ENCODE data around the gene TMEM131.

The TMEM131 gene

DNA sequence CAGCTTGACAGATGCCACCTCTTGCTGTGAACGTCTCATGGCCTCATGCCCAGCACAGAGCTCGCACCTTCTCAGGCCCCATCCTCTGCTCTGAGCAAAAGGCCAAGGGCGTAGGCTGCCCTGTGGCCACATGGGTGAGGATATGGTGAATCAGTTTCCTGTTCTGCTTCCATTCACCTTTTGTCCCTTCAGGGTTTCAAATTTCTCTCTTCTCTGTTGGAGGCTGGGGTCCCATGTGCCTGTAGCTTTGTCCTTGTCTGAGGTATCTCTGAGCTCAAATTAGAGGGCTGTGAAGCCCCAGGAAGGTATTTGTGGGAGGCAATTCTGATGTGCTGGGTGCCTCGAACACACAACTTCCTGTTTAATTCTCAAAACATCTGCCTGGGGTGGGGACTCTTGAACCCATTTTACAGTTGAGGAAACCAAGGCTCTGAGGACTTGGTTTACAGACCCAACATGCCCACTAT lies 253.3 kb downstream of the TMEM131 start:
- TF ChIP-seq, protein P1, sequence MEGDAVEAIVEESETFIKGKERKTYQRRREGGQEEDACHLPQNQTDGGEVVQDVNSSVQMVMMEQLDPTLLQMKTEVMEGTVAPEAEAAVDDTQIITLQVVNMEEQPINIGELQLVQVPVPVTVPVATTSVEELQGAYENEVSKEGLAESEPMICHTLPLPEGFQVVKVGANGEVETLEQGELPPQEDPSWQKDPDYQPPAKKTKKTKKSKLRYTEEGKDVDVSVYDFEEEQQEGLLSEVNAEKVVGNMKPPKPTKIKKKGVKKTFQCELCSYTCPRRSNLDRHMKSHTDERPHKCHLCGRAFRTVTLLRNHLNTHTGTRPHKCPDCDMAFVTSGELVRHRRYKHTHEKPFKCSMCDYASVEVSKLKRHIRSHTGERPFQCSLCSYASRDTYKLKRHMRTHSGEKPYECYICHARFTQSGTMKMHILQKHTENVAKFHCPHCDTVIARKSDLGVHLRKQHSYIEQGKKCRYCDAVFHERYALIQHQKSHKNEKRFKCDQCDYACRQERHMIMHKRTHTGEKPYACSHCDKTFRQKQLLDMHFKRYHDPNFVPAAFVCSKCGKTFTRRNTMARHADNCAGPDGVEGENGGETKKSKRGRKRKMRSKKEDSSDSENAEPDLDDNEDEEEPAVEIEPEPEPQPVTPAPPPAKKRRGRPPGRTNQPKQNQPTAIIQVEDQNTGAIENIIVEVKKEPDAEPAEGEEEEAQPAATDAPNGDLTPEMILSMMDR (IDR thresholded peaks at IDR 0.05; ENCODE audit: low read depth, low read length): no peak
- no peak overlapping the region for H3K4me3 ChIP-seq (ENCODE audit: low read depth, low read length)
- no peak for DNase-seq (ENCODE audit: low read depth, low spot score)
- in situ Hi-C loops (cut with HindIII; ENCODE audit: low sequenced_read_pairs): no loop called here

DNA sequence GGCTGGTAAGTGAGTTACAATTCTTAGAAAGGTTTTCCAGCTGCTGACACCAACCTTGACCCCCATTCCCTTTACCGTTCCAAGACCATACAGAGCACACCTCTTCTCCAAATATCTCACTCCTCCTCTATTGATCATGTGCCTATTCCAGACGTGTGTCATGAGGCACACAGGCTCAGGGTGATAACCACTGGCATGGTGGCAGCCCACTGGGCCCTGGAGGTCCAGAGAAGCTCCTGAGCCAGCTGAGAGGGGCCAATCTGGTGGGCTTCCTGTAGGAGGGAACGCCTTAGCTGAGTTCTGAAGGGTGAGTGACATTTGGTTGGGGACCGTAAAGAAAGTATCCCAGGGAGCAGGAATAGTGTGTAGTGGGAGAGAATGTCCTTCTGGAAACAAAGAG lies 254.1 kb downstream of the TMEM131 start:
- TF ChIP-seq, protein P1 (IDR thresholded peaks at IDR 0.05; ENCODE audit: low read depth, low read length): no peak
- no peak for DNase-seq (ENCODE audit: low read depth, low spot score)
- in situ Hi-C loops (cut with HindIII; ENCODE audit: low sequenced_read_pairs): no loop called here
- H3K4me3 ChIP-seq (ENCODE audit: low read depth, low read length): no peak overlapping the region

DNA sequence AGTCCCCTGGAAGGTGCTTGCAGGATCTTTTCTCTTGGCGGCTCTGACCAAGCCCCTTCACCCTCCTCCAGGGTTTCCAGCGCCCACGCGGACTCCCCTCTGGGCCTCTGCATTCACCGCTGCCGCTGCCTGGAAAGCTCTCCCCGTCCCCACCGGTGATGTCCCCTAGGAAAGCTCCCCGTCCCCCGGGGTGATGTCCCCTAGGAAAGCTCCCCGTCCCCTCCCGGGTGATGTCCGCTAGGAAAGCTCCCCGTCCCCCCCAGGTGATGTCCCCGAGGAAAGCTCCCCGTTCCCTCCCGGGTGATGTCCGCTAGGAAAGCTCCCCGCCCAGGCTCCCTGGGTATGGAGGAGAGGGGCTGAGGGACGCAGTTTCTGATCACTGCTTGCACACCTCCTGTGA lies 254.5 kb downstream of the TMEM131 start:
- TF ChIP-seq, protein P1 (IDR thresholded peaks at IDR 0.05; ENCODE audit: low read depth, low read length): no peak
- DNase-seq (ENCODE audit: low read depth, low spot score): no peak
- in situ Hi-C loops (cut with HindIII; ENCODE audit: low sequenced_read_pairs): no loop called here
- H3K4me3 ChIP-seq (ENCODE audit: low read depth, low read length): no peak overlapping the region

DNA sequence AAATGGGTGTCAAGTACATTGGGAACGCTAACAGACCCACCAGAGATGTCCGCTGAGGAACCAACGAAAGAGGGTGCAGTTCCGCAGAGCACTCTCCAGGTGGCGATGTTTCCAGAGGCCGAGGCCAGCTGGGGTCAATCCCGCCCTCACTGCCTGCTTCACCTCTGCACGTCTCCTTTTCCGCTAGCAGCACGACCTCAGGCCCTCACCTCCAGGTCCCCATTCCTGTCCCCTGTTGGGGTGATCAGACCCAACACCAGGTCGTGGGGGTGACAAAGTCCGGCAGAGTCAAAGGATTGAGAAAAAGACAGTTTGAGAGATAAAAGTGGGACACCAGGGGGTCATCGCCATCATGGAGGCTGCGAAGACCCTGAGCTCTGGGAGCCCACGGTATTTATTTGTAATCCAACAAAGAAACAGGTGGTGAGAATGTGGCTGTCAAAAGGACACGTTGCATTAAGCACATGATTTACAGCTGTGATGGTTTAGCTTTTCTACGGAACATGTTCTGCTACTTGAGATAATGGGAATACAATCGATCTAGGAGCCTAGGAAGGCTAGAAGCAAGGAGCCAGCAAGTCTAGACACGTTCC lies 255.1 kb downstream of the TMEM131 start:
- TF ChIP-seq, protein P1 (IDR thresholded peaks at IDR 0.05; ENCODE audit: low read depth, low read length): peak; percentile 84
- no peak overlapping the region for H3K4me3 ChIP-seq (ENCODE audit: low read depth, low read length)
- in situ Hi-C loops (cut with HindIII; ENCODE audit: low sequenced_read_pairs): no loop called here
- DNase-seq (ENCODE audit: low read depth, low spot score): no peak

DNA sequence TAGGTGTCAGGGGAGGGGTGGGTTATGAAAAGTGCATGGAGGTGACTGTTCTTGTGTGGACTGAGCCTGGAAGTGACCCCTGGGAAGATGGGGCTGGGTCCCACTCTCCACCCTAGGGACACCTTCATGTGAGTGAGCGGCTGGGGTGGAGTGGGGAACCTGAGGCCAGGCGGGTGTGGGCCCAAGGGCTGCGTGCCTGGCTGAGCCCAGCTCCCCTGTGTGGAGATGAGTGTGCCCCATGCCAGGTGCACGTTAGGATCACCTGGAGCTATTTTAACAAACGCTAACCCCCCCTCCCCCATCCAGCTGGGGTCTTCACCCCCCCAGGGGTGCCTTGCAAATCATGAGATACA lies 255.9 kb downstream of the TMEM131 start:
- DNase-seq (ENCODE audit: low read depth, low spot score): no peak
- no peak overlapping the region for H3K4me3 ChIP-seq (ENCODE audit: low read depth, low read length)
- in situ Hi-C loops (cut with HindIII; ENCODE audit: low sequenced_read_pairs): no loop called here
- TF ChIP-seq, protein P1 (IDR thresholded peaks at IDR 0.05; ENCODE audit: low read depth, low read length): no peak

DNA sequence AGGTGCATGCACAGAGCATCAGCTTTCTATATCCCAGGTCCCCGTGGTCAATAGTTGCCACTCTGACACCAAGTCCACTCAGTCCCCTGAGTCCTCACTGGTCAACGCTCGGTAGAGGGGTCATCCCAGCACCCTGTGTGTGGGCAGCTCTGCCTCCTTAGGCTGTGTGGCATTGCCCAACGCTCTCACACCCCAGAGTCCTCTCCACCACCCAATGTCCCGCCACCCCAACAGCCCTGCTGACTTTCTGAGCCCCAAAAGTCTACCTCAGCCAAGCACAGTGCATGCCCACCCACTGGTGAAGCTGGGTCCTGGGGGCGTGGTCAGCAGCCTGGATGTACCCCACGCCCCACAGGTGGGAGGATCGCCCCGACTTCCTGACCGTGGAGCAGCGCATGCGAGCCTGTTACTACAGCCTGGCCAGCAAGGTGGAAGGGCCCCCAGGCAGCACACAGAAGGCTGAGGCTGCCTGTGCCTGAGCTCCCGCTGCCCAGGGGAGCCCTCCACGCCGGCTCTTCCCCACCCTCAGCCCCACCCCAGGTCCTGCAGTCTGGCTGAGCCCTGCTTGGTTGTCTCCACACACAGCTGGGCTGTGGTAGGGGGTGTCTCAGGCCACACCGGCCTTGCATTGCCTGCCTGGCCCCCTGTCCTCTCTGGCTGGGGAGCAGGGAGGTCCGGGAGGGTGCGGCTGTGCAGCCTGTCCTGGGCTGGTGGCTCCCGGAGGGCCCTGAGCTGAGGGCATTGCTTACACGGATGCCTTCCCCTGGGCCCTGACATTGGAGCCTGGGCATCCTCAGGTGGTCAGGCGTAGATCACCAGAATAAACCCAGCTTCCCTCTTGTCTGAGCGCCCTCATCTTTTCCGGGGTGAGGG lies 256.5 kb downstream of the TMEM131 start:
- TF ChIP-seq, protein P1 (IDR thresholded peaks at IDR 0.05; ENCODE audit: low read depth, low read length): no peak
- no peak overlapping the region for H3K4me3 ChIP-seq (ENCODE audit: low read depth, low read length)
- no peak for DNase-seq (ENCODE audit: low read depth, low spot score)
- in situ Hi-C loops (cut with HindIII; ENCODE audit: low sequenced_read_pairs): no loop called here

Measured in astrocyte of the spinal cord (primary cell).